Activated B cell treated with CpG ODN at 0.5 μM for 24 hours (primary cell): Measurements from ENCODE around the gene SHH. TPM values are rescaled to one million over a fixed set of nuclear protein-coding genes. Genes with fewer than 3 reads are reported as not detected.

Experiments
- ATAC-seq: fragments of 200-7000 bp; cut with Tn5 transposase; one replicate; pipeline ENCODE4 v1.10.0; 2021; ENCODE audit warnings: low read depth, mild to moderate bottlenecking, moderate library complexity
- CTCF ChIA-PET: fragments of 350-600 bp; sonication (Branson Sonifier 250); formaldehyde crosslinking; loops from one replicate; lab custom pipeline; 2021; ENCODE audit warnings: antibody characterized with exemption; lab: Charles Lee
- POLR2A ChIA-PET: fragments of 350-600 bp; sonication (Branson Sonifier 250); formaldehyde crosslinking; loops from one replicate; lab custom pipeline; 2021; ENCODE audit warnings: antibody characterized with exemption; lab: Charles Lee
- DNase-seq: peaks from one replicate; pipeline ENCODE4 v3.0.0; 2022
- H3K27ac Mint-ChIP-seq: one replicate; pipeline ENCODE4 v1.8.0; 2020; ENCODE audit warnings: mixed read lengths
- H3K27me3 Mint-ChIP-seq: one replicate; pipeline ENCODE4 v1.8.0; 2021; ENCODE audit warnings: mixed read lengths
- H3K36me3 Mint-ChIP-seq: one replicate; pipeline ENCODE4 v1.8.0; 2021; ENCODE audit warnings: low read depth, mixed read lengths
- H3K4me1 Mint-ChIP-seq: one replicate; pipeline ENCODE4 v1.8.0; 2021; ENCODE audit warnings: mixed read lengths
- H3K4me3 Mint-ChIP-seq: one replicate; pipeline ENCODE4 v1.8.0; 2020; ENCODE audit warnings: mild to moderate bottlenecking, mixed read lengths
- H3K9me3 Mint-ChIP-seq: one replicate; pipeline ENCODE4 v1.8.0; 2020; ENCODE audit warnings: mixed read lengths
- intact Hi-C: fragments of 100-400 bp; cut with micrococcal nuclease; formaldehyde crosslinking; loops from one replicate; pipeline ENCODE4 v1.15.1; 2024
- total RNA-seq: library from RNA; stranded (reverse); gene quantifications from 2 replicates; pipeline ENCODE4 v1.2.3, GENCODE V29; 2022
- TF ChIP-seq, protein P1 (sequence below): fragments of 200-600 bp; IDR thresholded peaks from one replicate; pipeline ENCODE4 v1.8.0; 2022; ENCODE audit warnings: antibody characterized with exemption, mild to moderate bottlenecking

Gene SHH
- total RNA-seq, 1 donor from 2014 or later = not detected

DNA sequence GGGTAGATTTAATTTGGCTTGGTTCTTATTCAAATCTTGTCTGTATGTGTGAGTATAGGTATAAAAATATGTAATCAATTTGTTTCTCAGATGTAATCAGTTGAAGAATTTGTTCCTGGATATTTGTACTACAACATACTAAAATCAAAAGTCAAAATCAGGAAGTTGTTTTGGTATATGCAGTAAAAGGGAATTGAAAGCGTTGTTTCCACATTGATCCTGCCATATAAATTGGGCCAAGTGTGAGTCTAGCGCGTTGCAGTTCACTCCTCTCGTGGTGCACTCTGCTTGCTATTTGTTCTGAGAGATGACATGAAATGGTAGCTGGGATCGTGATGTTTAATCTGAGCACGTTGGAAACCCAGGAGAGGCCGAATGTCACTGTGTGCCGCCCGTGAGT is 55.9 kb downstream of the SHH start:
- peak; percentile 73 for ATAC-seq
- Mint-ChIP-seq H3K27me3 (no peaks in the 10 kb centered on the region), H3K36me3 (peaks cover 39% of the 10 kb centered on the region), H3K4me1 (peaks cover 63% of the 10 kb centered on the region), H3K27ac (peak overlapping the region; percentile 82), H3K4me3 (peak overlapping the region; percentile 46), H3K9me3 (no peaks in the 10 kb centered on the region)
- POLR2A ChIA-PET = no interaction called here
- CTCF ChIA-PET = interaction anchor here (0.9 to 3.0 kb wide), 2 partner anchors 10 to 157 kb away, joined by 3 to 10 read pairs; no protein-coding TSS in a partner anchor
- intact Hi-C loops = loop anchor here (1.0 to 10.0 kb wide), 2 partner anchors 13 to 752 kb away; partner anchors contain the start of gene PAXIP1
- no peak for DNase-seq
- TF ChIP-seq, protein P1, sequence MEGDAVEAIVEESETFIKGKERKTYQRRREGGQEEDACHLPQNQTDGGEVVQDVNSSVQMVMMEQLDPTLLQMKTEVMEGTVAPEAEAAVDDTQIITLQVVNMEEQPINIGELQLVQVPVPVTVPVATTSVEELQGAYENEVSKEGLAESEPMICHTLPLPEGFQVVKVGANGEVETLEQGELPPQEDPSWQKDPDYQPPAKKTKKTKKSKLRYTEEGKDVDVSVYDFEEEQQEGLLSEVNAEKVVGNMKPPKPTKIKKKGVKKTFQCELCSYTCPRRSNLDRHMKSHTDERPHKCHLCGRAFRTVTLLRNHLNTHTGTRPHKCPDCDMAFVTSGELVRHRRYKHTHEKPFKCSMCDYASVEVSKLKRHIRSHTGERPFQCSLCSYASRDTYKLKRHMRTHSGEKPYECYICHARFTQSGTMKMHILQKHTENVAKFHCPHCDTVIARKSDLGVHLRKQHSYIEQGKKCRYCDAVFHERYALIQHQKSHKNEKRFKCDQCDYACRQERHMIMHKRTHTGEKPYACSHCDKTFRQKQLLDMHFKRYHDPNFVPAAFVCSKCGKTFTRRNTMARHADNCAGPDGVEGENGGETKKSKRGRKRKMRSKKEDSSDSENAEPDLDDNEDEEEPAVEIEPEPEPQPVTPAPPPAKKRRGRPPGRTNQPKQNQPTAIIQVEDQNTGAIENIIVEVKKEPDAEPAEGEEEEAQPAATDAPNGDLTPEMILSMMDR = no peak

- H3K36me3 Mint-ChIP-seq = peaks cover 31% of the 10 kb centered on the region
- CTCF ChIA-PET = interaction anchor here (1.1 kb wide), 1 partner anchor 119 kb away, joined by 3 read pairs; no protein-coding TSS in a partner anchor
Observed at GRCh38 chr7:155755026-155755425, 57.2 kb downstream of the SHH start.

DNA sequence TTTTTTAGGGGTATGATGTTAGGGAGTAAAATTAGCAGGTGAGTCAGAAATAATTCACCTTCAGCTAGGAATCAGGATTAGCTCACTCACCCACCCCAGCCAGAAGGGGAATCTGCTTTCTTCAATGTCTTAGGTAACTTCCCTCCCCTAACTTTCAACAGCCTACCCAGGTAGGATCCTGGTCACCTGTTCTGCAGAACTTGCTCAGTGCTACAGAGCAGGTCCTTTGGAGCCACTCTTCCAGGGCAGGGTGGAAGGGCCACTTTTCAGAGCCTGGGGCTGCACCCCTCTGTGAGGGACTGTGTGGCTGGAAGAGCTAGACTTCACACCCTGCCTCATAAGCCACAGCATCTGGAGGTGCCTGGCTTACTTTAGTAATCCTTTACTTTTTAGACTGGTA is 58.1 kb downstream of the SHH start:
- peaks cover 33% of the 10 kb centered on the region for H3K36me3 Mint-ChIP-seq
- TF ChIP-seq, protein P1 = no peak

More at GRCh38 chr7:155755026-155755425, 57.2 kb downstream of the SHH start:
- peak overlapping the region; percentile 16 for H3K27ac Mint-ChIP-seq
- TF ChIP-seq, protein P1 = no peak
- DNase-seq (no peak), ATAC-seq (no peak)
- no peak overlapping the region for H3K4me3 Mint-ChIP-seq
- intact Hi-C loops = loop anchor here (10.0 kb wide), 1 partner anchor 750 kb away; the partner anchor contains the start of gene PAXIP1
- POLR2A ChIA-PET = no interaction called here
- no peaks in the 10 kb centered on the region for H3K9me3 Mint-ChIP-seq
- no peaks in the 10 kb centered on the region for H3K27me3 Mint-ChIP-seq
- peaks cover 65% of the 10 kb centered on the region for H3K4me1 Mint-ChIP-seq

DNA sequence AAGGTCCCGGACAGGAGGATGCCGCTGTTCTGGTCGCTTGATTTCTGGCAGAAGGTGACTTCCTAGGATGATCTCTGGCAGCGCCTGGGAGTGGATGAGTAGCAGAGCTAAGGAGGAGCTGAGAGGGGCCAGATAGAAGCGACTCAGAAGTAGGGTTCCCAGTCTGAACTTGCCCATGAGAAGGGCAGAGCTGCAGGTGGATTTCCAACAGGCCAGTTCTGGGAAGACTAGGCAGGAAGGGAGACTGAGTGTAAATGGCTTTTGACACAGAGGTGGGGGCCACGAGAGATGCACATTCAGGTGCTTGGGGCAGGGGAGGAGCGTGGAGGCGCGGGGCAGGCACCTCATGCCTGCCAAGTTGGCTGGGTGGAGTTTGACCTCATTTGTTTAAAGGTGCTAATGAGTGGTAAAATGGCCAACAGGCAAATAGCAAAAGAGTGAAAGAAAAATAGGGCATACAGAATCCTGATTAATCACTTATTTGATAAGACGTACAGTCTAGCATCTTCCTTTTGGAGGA is 58.8 kb downstream of the SHH start:
- no peaks in the 10 kb centered on the region for H3K27me3 Mint-ChIP-seq
- ChIA-PET POLR2A (no interaction called here), CTCF (interaction anchor here (1.3 kb wide), 1 partner anchor 154 kb away, joined by 3 read pairs; no protein-coding TSS in a partner anchor)
- ATAC-seq (no peak), DNase-seq (no peak)
- TF ChIP-seq, protein P1 = no peak
- H3K4me3 Mint-ChIP-seq = peak overlapping the region; percentile 41
- peak overlapping the region; percentile 76 for H3K27ac Mint-ChIP-seq
- H3K9me3 Mint-ChIP-seq = no peaks in the 10 kb centered on the region
- peaks cover 76% of the 10 kb centered on the region for H3K4me1 Mint-ChIP-seq
- H3K36me3 Mint-ChIP-seq = peaks cover 32% of the 10 kb centered on the region
- intact Hi-C loops = loop anchor here (10.0 kb wide), 1 partner anchor 749 kb away; the partner anchor contains the start of gene PAXIP1

More for the DNA sequence above, 58.1 kb downstream of the SHH start:
- Mint-ChIP-seq H3K27ac (no peak overlapping the region), H3K4me1 (peaks cover 71% of the 10 kb centered on the region), H3K4me3 (no peak overlapping the region), H3K9me3 (no peaks in the 10 kb centered on the region), H3K27me3 (no peaks in the 10 kb centered on the region)
- POLR2A ChIA-PET = no interaction called here
- no peak for DNase-seq
- CTCF ChIA-PET = interaction anchor here (1.1 to 1.3 kb wide), 2 partner anchors 118 to 155 kb away, joined by 3 read pairs; no protein-coding TSS in a partner anchor
- intact Hi-C loops = loop anchor here (10.0 kb wide), 1 partner anchor 749 kb away; the partner anchor contains the start of gene PAXIP1
- no peak for ATAC-seq

DNA sequence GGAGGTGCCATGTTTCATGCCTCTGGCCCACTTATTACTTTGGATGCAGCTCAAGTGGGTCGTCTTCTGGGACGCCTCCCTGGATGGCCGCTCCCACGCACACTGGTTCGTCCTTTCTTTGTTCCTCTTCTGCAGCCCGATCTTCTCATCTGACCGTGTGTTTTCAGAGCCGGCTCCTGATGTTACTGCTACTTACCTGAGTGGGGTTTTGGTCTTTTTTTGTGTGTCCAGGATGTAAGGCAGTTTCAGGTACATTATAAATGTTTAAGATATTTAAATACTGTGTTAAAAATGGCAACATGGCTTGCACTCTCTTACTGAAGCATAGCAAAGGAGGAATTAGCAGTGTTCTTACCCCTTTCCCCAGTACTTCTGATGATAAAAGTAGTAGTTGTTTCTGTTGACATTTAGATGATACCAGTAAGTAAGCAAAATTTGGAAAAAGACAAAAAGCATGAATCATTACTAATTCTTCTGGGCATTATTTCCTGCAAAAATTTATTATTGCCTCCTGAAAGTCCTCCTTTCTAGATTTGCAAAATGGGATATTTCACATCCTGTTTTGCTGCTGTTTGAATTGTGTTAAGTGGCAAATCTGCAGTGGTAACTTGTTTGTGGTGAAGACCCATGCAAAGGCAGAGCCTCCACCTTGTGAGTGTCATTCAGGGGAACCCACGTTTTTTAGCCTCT is 59.4 kb downstream of the SHH start:
- ChIA-PET POLR2A (no interaction called here), CTCF (interaction anchor here (1.3 kb wide), 1 partner anchor 154 kb away, joined by 3 read pairs; no protein-coding TSS in a partner anchor)
- H3K4me1 Mint-ChIP-seq = peaks cover 81% of the 10 kb centered on the region
- peak; percentile 49 for ATAC-seq
- intact Hi-C loops = loop anchor here (10.0 kb wide), 1 partner anchor 748 kb away; the partner anchor contains the start of gene PAXIP1
- peak overlapping the region; percentile 42 for H3K4me3 Mint-ChIP-seq
- H3K36me3 Mint-ChIP-seq = peaks cover 35% of the 10 kb centered on the region
- no peak for DNase-seq
- no peaks in the 10 kb centered on the region for H3K27me3 Mint-ChIP-seq
- H3K9me3 Mint-ChIP-seq = no peaks in the 10 kb centered on the region
- H3K27ac Mint-ChIP-seq = peak overlapping the region; percentile 76
- TF ChIP-seq, protein P1 = no peak
